C4-2B (cell line): ENCODE data around the gene RBP3.

ENCODE experiments used
- H3K27ac ChIP-seq: fragments of 450-650 bp; 2 replicates; pipeline ENCODE4 v1.5.1; 2017
- ZFX ChIP-seq: fragments of 450-650 bp; IDR thresholded peaks from 2 replicates; pipeline ENCODE4 v1.6.1; 2017
- TF ChIP-seq, protein P1 (sequence below): fragments of 450-650 bp; conservative IDR thresholded peaks from 2 replicates; pipeline ENCODE4 v1.5.1; 2017; ENCODE audit warnings: mild to moderate bottlenecking

The RBP3 gene

DNA sequence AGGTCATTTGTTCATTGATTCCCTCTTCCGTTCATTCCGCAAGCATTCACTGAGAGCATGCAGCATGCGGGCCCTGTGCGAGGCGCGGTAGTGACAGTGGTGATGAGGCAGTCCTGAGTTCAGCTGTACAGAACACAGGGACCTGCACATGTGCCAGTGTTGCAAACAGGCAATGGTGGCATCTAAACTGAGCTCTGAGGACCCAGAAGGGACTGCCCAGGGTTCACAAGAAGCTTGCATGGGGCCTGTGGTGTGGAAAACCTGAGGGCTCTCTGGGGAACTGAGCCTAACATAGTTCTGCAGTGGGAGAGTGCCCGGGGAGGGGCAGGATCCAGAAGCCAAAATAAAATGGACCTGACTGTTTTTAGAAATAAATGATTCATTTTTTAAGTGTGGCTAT is 22.7 kb downstream of the RBP3 start:
- no peak overlapping the region for H3K27ac ChIP-seq
- no peak for TF ChIP-seq ZFX
- TF ChIP-seq, protein P1, sequence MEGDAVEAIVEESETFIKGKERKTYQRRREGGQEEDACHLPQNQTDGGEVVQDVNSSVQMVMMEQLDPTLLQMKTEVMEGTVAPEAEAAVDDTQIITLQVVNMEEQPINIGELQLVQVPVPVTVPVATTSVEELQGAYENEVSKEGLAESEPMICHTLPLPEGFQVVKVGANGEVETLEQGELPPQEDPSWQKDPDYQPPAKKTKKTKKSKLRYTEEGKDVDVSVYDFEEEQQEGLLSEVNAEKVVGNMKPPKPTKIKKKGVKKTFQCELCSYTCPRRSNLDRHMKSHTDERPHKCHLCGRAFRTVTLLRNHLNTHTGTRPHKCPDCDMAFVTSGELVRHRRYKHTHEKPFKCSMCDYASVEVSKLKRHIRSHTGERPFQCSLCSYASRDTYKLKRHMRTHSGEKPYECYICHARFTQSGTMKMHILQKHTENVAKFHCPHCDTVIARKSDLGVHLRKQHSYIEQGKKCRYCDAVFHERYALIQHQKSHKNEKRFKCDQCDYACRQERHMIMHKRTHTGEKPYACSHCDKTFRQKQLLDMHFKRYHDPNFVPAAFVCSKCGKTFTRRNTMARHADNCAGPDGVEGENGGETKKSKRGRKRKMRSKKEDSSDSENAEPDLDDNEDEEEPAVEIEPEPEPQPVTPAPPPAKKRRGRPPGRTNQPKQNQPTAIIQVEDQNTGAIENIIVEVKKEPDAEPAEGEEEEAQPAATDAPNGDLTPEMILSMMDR, result no peak

DNA sequence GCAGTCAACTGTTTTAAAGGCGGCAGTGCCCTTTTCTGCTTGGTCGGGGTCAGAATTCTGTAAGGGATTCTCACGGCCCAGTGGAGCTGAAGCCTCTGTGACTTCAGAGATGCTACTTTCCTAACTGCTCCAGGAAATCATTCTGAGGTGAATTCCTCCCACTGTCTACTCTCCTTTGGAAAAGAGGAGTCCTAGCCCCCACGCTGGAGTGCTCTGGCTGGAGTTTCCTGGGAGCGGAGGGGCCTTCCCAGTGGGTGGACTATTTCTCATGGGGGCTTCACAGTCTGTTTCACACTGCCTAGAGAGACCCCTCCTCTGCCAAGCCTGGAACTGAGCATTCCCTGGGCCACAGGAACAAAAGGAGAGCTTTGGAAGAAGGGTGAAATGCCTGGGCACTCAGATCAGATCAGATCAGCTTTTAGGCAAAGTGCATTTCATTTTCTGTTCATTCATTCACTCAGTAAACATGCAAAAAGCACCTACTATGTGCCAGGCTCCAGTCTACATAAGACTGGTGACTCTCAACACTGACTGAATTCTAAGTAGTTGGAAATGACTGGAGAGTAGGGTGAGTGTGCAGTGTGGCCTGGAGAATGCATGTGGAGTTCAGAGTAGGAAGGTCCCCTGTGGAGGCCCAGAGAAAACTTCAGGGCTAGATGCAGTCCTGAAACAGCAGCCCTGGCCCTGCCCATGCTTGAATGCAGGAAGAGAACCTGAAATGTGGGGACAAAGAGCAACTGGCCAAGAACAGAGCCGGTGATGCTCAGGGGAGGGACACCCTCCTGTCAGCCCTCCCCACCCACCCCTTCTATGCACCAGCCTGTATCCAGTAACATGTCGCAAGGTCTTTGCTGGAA is 23.7 kb downstream of the RBP3 start:
- TF ChIP-seq, protein P1, result no peak
- no peak for TF ChIP-seq ZFX
- H3K27ac ChIP-seq, result no peak overlapping the region

DNA sequence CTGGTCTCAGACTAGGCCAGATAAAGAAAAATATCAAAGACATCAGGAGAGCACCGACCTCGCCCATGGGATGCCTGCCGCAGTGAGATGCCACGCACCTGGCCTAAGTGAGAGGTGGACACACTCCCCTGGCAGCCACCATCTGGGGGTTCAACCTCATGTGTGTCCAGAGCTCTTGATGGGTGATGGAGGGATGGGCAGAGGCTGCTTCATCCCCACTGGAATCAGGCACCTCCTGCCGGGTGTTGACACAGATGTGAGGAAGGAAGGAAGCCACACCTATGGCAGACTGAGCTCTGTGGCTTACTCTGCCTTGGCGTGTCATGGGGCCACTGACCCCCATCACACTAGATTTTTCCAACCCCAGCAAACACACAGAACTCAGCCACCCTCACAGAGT is 24.6 kb downstream of the RBP3 start:
- H3K27ac ChIP-seq, result no peak overlapping the region
- no peak for TF ChIP-seq ZFX
- TF ChIP-seq, protein P1, result no peak

DNA sequence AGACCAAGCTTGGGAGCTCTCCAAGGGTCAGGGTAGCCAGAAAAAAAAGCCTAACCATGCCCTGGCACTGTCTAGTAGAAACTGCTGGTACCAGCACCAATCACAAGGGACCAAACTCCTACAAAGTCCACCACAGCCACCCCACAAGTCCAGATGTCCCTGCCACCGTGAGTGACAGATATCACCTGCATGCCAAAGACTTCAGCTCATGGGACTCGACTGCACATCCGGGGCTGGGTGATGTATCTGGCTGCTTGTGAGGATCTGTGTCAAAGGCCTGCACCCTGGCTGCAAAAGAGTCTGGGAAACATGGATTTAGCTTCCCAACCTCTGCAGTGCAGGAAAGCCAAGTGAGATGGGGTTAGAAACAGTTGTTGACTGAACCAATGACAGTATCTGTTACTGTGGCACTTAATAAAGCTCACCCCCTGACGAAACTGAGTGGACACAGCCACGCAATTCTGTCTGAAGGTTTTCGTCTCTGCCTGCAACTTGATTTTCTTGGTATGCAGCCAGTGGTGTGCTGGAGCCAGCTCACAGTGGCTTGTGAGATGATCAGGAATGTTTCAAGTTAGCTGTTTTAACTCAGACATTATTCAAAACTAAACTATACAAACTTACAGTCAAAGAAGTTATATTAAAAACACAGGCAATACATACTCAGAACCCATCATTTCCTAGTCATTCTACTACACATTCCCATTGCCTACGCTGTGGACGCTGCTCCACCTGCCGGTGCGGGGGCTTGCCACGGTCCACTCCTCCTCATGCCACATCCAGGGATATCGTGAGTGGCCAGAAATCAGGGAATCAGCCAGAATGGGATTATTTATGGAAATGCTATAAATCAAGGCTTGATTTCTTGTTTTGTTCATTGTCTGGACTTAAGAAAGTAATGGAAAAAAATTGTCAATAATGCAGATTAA is 26.7 kb downstream of the RBP3 start:
- no peak for TF ChIP-seq ZFX
- TF ChIP-seq, protein P1, result no peak
- no peak overlapping the region for H3K27ac ChIP-seq

DNA sequence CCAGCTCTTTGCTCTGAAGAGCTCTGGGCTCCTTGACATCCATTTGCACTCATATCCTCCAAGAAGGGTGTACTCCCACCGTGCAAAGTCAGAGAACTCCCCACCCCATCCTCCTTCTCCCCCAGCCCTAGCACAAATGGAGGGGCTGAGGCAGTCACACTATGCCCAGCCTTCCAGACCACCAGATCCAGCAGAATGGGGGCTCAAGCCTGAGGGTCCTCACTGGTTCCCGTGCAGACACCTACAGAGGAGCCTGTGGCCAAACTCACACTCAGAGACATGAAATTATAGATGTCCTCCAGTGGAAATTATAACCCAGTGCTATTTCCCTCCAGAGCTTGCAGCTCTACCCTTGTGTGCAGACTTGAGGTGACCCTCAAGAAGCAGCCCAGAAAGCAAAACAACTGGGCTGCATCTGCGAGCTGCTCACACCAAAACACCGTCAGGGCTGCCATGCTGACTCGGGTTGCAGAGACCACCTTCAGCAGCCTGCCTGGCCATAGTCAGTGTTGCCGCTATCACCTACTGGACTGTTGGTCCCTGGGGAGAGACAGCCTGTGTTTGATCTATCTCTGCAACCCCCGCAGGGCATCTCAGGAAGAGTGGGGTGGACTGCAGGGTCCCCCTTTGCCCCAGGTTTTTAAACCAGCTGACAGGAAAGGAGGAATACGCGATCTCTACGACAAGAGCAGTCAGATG is 28.5 kb downstream of the RBP3 start:
- TF ChIP-seq, protein P1, result no peak
- TF ChIP-seq ZFX, result no peak
- no peak overlapping the region for H3K27ac ChIP-seq

DNA sequence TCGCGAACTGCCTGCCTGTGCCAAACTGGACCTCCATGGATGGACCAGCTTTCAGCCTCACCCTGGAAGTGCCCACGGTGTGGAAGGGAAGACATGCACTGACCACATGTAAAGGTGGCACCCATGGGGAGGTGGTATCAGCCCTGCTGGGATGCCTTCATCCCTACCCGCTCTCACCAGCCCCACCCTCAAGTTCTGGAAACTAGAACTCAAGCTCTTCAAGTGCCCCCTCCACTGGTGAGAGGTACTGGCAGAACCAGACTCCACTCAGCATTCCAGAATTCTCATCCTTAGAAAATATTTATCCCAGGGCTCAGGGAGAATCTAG is 30.0 kb downstream of the RBP3 start:
- no peak for TF ChIP-seq ZFX
- H3K27ac ChIP-seq, result no peak overlapping the region

DNA sequence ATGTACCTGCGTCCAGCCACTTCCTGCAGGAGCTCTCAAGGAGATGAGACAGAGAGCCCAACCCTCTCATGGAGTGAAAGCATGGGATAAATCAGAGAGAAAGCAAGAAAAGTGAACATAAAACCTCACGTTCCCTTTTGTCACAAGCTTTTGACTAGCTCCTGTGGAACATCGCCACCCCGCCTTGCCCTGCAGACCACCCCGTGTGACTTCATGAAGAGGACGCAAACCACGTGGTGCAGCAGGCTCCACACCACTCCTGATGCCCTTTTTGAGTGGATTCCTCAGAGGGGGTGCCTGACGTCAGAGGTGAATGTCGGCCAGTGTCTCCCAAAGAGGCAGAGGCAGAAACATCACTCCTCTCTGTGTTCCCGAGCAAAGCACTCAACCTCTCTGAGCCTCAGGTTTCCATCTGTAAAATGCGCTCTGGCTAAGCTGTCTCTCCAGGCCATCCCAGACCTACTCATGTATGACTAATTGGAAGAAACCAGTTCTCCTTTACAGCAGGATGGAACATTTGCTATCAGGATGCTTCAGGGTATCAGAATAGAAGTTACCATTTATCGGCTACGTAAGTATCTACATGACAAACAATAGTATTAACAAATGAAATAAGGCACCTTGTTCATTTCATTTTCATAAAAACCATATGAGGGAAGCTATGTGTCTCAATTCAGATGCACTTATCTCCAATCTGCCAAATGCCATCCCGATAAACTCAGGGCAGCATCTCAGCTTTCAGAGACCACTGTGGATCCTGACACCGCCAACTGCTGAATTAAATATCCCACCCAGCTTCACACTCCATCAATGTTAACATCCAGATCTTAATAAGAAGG is 30.7 kb downstream of the RBP3 start:
- no peak for TF ChIP-seq ZFX
- TF ChIP-seq, protein P1, result no peak
- no peak overlapping the region for H3K27ac ChIP-seq
